ENCODE measurements around the gene GAS2.

DNA sequence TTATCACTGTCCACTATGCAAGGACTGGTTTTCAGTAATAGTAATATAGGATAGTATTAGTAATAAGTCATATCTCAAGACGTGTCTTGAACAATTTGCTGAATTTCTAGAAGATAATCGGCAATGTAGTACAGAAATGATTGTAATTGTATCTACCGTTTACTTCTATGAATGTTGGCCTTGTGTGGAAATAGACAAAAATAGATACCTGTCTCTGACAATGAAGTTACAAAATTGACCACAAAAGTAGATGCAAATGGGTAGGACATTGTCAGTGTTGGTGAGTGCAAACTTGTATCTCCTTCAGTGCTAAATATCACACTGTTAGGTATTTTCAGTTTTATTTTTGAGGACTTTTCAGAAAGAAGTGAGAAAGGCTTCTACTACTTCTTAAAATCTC lies 120.1 kb downstream of the GAS2 start:
- TF ChIP-seq TAF1 (IDR thresholded peaks at IDR 0.05; ENCODE audit: borderline replicate concordance, low read depth, low read length) (no peak), PBX3 (IDR thresholded peaks at IDR 0.05) (no peak), EP300 (IDR thresholded peaks at IDR 0.05; ENCODE audit: borderline replicate concordance in 1 of 2, low read depth in 1 of 2, low read length in 1 of 2) (no peak), POLR2AphosphoS5 (IDR thresholded peaks at IDR 0.05; ENCODE audit: low read depth, low read length) (no peak), CHD2 (IDR thresholded peaks at IDR 0.05; ENCODE audit: low read length, partially characterized antibody) (no peak), TEAD4 (IDR thresholded peaks at IDR 0.05; ENCODE audit: borderline replicate concordance, insufficient read depth) (no peak), EZH2phosphoT487 (IDR thresholded peaks at IDR 0.05; ENCODE audit: borderline replicate concordance, low read depth) (no peak), USF2 (IDR thresholded peaks at IDR 0.05; ENCODE audit: borderline replicate concordance, low read depth, low read length) (no peak), NRF1 (IDR thresholded peaks at IDR 0.05; ENCODE audit: low read depth, low read length) (no peak), RXRA (IDR thresholded peaks at IDR 0.05; ENCODE audit: borderline replicate concordance, low read depth) (no peak)
- TF ChIP-seq, protein P1, sequence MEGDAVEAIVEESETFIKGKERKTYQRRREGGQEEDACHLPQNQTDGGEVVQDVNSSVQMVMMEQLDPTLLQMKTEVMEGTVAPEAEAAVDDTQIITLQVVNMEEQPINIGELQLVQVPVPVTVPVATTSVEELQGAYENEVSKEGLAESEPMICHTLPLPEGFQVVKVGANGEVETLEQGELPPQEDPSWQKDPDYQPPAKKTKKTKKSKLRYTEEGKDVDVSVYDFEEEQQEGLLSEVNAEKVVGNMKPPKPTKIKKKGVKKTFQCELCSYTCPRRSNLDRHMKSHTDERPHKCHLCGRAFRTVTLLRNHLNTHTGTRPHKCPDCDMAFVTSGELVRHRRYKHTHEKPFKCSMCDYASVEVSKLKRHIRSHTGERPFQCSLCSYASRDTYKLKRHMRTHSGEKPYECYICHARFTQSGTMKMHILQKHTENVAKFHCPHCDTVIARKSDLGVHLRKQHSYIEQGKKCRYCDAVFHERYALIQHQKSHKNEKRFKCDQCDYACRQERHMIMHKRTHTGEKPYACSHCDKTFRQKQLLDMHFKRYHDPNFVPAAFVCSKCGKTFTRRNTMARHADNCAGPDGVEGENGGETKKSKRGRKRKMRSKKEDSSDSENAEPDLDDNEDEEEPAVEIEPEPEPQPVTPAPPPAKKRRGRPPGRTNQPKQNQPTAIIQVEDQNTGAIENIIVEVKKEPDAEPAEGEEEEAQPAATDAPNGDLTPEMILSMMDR (IDR thresholded peaks at IDR 0.05): no peak
- TF ChIP-seq, protein P2, sequence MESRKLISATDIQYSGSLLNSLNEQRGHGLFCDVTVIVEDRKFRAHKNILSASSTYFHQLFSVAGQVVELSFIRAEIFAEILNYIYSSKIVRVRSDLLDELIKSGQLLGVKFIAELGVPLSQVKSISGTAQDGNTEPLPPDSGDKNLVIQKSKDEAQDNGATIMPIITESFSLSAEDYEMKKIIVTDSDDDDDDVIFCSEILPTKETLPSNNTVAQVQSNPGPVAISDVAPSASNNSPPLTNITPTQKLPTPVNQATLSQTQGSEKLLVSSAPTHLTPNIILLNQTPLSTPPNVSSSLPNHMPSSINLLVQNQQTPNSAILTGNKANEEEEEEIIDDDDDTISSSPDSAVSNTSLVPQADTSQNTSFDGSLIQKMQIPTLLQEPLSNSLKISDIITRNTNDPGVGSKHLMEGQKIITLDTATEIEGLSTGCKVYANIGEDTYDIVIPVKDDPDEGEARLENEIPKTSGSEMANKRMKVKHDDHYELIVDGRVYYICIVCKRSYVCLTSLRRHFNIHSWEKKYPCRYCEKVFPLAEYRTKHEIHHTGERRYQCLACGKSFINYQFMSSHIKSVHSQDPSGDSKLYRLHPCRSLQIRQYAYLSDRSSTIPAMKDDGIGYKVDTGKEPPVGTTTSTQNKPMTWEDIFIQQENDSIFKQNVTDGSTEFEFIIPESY (IDR thresholded peaks at IDR 0.05; ENCODE audit: borderline replicate concordance, low read depth): no peak
- TF ChIP-seq, protein P3, sequence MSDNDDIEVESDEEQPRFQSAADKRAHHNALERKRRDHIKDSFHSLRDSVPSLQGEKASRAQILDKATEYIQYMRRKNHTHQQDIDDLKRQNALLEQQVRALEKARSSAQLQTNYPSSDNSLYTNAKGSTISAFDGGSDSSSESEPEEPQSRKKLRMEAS (IDR thresholded peaks at IDR 0.05; ENCODE audit: low read depth): no peak
- TF ChIP-seq, protein P4, sequence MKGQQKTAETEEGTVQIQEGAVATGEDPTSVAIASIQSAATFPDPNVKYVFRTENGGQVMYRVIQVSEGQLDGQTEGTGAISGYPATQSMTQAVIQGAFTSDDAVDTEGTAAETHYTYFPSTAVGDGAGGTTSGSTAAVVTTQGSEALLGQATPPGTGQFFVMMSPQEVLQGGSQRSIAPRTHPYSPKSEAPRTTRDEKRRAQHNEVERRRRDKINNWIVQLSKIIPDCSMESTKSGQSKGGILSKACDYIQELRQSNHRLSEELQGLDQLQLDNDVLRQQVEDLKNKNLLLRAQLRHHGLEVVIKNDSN (IDR thresholded peaks at IDR 0.05; ENCODE audit: borderline replicate concordance, low read depth): no peak

Data from SK-N-SH (cell line).